ENCODE measurements around the gene SLCO4A1.

Gene SLCO4A1

DNA sequence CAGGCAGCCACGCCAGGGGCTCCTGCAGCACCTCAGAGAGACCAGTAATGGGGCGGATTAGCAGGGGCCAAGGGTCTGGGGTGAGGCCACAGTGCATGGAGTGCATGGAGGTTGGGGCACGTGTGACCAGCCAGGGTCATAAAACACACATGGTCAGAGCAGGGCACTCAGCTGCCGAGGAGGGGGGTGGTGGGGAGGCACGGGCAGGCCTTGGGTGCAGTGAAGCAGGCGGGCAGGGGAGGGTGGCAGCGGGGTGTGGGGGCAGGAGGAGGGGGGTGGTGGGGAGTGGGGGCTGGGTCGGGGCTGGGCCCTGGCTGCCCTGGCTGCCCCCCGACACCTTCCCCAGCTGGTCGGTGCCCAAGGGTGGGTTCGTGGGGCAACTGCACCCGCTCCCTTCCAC is 42.7 kb downstream of the SLCO4A1 start:
- TF ChIP-seq, protein P1, sequence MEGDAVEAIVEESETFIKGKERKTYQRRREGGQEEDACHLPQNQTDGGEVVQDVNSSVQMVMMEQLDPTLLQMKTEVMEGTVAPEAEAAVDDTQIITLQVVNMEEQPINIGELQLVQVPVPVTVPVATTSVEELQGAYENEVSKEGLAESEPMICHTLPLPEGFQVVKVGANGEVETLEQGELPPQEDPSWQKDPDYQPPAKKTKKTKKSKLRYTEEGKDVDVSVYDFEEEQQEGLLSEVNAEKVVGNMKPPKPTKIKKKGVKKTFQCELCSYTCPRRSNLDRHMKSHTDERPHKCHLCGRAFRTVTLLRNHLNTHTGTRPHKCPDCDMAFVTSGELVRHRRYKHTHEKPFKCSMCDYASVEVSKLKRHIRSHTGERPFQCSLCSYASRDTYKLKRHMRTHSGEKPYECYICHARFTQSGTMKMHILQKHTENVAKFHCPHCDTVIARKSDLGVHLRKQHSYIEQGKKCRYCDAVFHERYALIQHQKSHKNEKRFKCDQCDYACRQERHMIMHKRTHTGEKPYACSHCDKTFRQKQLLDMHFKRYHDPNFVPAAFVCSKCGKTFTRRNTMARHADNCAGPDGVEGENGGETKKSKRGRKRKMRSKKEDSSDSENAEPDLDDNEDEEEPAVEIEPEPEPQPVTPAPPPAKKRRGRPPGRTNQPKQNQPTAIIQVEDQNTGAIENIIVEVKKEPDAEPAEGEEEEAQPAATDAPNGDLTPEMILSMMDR (conservative IDR thresholded peaks at IDR 0.05; ENCODE audit: low read depth, low read length) = no peak

DNA sequence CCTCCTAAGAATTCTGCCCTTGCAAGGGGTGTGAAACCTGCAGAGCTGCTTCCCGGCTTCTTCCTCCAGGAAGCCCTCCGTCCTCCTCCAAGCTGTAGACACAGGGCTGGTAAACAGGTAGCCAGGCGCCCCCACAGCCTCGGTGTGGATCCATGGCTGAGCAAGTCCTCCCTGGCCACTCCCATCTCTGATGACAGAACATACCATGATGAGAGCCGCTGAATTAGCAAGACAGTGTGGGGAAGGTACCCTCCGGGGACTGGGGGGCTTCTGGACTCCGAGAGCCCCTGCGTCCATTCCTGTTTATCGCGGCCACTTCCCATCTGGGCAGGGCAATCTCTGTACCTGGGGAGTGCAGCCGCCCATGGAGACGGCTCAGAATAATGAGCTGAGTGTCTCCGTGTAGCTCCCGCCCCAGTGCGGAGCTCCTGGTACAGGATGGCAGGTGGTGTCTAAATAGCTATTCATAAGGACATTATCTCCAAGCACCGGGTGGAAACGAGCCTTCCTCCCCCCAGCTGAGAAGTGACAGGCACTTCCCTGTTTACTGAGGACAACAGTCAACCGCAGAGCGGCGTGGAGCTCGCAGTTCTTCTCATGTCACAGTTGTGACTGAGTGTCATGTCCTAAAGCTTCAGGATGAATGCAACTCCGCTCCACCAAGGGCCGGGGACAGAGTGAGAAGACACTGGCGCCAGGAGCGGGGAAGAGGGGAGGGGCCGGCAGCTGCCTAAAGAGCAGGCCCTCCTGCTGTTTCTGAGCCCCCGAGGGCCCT is 43.7 kb downstream of the SLCO4A1 start:
- DNase-seq (ENCODE audit: low read depth) = no peak
- H3K4me3 ChIP-seq (ENCODE audit: low read depth, low read length) = no peak overlapping the region
- TF ChIP-seq, protein P1 (conservative IDR thresholded peaks at IDR 0.05; ENCODE audit: low read depth, low read length) = no peak

More for the DNA sequence above, 42.7 kb downstream of the SLCO4A1 start:
- no peak for DNase-seq (ENCODE audit: low read depth)
- H3K4me3 ChIP-seq (ENCODE audit: low read depth, low read length) = no peak overlapping the region

DNA sequence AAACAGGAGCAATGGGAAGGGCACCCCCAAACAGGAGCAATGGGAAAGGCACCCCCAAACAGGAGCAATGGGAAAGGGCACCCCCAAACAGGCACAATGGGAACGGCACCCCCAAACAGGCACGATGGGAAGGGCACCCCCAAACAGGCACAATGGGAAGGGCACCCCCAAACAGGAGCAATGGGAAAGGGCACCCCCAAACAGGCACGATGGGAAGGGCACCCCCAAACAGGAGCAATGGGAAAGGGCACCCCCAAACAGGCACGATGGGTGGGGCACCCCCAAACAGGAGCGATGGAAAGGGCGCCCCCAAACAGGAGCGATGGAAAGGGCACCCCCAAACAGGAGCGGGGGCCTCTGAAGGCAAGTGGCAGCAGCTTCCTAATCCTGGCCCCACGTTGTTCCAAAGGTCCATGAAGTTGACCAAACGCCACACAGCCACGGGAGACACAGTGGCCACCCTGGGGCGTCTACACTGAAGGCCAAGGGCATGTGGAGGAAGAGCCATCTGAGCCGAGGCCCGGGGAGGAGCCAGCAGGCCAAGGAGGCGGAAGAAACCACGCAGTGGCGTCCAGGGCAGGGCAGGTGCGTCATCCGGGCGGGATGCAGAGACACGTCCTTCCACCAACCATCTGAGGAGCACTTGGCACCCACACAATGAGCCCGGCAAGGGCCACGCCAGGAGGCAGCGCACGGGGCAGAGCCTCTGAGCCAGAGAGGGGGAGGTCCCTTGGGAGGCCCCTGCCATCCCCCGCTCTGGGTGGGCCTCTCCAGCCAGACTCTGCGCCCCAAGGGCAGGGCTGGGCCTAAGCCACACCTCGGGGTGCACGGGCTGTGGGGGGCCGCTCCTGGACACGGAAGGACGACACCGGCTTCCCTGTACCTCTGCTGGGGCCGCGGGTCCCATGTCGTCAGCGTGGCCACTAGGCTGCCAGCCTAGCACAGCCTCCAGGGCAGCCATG is 44.8 kb downstream of the SLCO4A1 start:
- no peak for DNase-seq (ENCODE audit: low read depth)
- TF ChIP-seq, protein P1 (conservative IDR thresholded peaks at IDR 0.05; ENCODE audit: low read depth, low read length) = no peak
- H3K4me3 ChIP-seq (ENCODE audit: low read depth, low read length) = no peak overlapping the region

DNA sequence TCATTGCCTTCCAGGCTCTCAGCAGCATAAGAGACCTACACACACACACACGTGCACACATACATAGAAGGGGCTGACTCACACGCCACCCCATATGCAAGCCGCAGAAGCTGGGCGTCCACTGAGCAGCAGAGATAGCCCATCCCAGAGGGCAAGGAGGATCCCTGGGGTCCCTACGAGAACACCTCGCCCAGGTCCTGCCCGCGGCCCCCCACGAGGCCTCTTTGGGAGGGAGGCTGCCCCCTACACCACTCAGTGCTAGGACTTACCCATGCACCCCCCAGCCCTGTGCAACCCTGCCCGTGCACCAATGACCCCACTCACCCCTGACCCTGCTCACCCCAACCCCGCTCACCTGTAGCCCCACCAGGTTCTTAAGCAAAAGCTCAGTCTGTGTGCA is 45.8 kb downstream of the SLCO4A1 start:
- TF ChIP-seq, protein P1 (conservative IDR thresholded peaks at IDR 0.05; ENCODE audit: low read depth, low read length) = no peak
- no peak for DNase-seq (ENCODE audit: low read depth)
- H3K4me3 ChIP-seq (ENCODE audit: low read depth, low read length) = no peak overlapping the region

DNA sequence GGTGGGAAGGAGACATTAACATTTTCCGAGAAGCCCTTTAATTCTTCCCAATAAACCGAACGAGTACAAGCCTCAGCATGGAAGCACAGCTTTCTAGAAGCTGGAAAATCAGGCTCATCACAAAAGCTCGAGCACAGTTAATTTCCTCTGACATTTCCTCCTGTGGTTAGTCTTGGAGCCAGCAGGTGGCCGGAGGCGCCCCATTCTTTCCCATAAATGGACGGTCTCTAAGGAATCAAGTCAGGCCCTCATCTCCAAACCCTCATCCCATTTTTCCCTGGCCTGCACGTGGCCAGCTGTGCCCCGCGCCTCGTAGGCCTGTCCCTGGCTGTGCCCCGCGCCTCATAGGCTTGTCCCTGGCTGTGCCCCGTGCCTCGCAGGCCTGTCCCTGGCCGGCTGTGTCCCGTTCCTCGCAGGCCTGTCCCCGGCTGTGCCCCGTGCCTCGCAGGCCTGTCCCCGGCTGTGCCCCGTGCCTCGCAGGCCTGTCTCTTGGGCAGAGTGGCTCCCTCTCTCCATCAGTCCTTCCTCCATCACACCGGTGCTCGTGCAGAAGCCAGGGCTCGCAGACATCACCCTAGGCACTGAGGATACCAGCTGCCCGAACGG is 46.7 kb downstream of the SLCO4A1 start:
- DNase-seq (ENCODE audit: low read depth) = peak; percentile 39
- TF ChIP-seq, protein P1 (conservative IDR thresholded peaks at IDR 0.05; ENCODE audit: low read depth, low read length) = peak; percentile 46
- no peak overlapping the region for H3K4me3 ChIP-seq (ENCODE audit: low read depth, low read length)

DNA sequence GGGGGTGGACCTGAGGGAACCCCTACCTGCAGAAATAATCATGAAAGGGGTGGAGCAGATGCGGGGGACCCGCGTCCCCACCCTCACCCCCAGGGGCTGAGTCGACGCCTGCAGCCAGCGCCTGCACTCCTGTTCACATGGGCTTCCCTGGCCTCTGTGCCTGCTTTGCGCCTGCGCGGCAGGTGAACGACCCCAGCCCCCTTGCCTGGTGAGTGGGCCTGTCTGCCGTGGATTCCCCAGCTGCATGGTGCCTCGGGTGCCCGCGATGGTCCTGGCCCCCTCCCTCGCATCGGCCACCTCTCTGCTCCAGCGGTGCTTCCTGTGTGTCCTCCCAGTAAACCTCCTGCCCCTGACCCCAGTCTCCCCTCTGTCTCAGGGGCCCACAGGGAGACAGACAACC is 47.6 kb downstream of the SLCO4A1 start:
- TF ChIP-seq, protein P1 (conservative IDR thresholded peaks at IDR 0.05; ENCODE audit: low read depth, low read length) = no peak
- DNase-seq (ENCODE audit: low read depth) = no peak
- H3K4me3 ChIP-seq (ENCODE audit: low read depth, low read length) = no peak overlapping the region
